Measurements from ENCODE around the gene ODAD2.

ODAD2 gene

DNA sequence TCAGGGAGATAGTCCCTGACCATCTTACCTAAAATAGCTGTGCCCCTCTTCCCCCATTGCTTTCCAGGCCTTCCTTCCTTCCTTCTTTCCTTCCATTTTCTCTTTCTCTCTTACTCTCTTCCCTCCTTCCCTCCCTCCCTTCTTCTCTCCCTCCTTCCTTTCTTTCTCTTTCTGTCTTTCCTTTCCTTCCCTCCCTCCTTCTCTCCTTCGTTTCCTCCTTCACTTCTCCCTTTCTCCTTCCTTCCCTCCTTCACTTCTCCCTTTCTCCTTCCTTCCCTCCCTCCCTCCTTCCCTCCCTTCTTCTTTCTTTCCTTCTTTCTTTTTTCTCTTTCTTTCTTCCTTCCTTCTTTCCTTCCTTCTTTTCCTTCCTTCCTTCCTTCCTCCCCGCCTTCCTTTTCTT lies 228.7 kb downstream of the ODAD2 start:
- no peak for DNase-seq (ENCODE audit: low read depth)
